ENCODE data around the gene TP53I11. TPM values are rescaled to one million over a fixed set of nuclear protein-coding genes. Genes with fewer than 3 reads are reported as not detected.

Gene TP53I11
- polyA plus RNA-seq, 1 donor (not counting 4 experiments of a cell fraction or from before 2014, with no cell fraction given), result 21.4 TPM

GRCh38 chr11:44920451-44920850, 30.2 kb downstream of the TP53I11 start:
- no peak for FAIRE-seq
- TF ChIP-seq EZH2 (IDR thresholded peaks at IDR 0.05; ENCODE audit: low read length), result no peak
- no peak for TF ChIP-seq CTCF (optimal IDR thresholded peaks at IDR 0.05 in 1 of 3, IDR thresholded peaks at IDR 0.05 in 1 of 3, conservative IDR thresholded peaks at IDR 0.05 in 1 of 3; ENCODE audit: extremely low read depth in 1 of 3, insufficient read depth in 2 of 3, low read length in 3 of 3)

DNA sequence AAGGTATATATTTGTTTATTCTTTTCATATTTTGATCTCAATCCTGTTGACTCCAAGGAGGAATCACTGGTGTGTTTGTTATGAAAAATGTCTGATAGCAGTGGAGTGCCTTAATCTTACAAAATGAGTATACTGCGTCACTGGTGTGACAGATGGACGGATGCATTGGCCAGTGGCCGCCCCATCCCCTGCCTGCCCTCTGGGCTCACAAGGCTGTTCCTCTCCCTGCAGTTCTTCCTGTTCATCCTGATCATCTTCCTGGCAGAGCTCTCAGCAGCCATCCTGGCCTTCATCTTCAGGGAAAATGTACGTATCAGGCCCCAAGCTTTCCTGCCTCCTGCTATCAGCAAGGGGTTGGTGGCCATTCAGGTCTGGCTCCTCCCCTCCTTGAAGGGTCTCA, 32.9 kb downstream of the TP53I11 start:
- DNase-seq (ENCODE audit: low read depth, low spot score) (no peak), FAIRE-seq (no peak)
- H2AFZ ChIP-seq (ENCODE audit: control insufficient read depth, low read length), result no peak overlapping the region
- H3K9me1 ChIP-seq (ENCODE audit: control insufficient read depth, extremely low read depth, insufficient read depth, low read length), result no peaks in the 10 kb centered on the region
- no peak overlapping the region for H3K4me2 ChIP-seq (ENCODE audit: control insufficient read depth, extremely low read depth, insufficient read depth, low read depth, low read length)
- H3K4me3 ChIP-seq (ENCODE audit: control insufficient read depth in 2 of 3, extremely low read depth in 1 of 3, insufficient read depth in 2 of 3, low read depth in 1 of 3, low read length in 3 of 3), result no peak overlapping the region
- peaks cover 19% of the 10 kb centered on the region for H3K27me3 ChIP-seq (ENCODE audit: control insufficient read depth, extremely low read depth, insufficient read depth, low read length)
- H3K27ac ChIP-seq (ENCODE audit: control insufficient read depth, insufficient read depth, low read length), result no peak overlapping the region
- H3K79me2 ChIP-seq (ENCODE audit: control insufficient read depth, insufficient read depth, low read length), result no peaks in the 10 kb centered on the region
- TF ChIP-seq EZH2 (IDR thresholded peaks at IDR 0.05; ENCODE audit: low read length) (no peak), CTCF (optimal IDR thresholded peaks at IDR 0.05 in 1 of 3, IDR thresholded peaks at IDR 0.05 in 1 of 3, conservative IDR thresholded peaks at IDR 0.05 in 1 of 3; ENCODE audit: extremely low read depth in 1 of 3, insufficient read depth in 2 of 3, low read length in 3 of 3) (no peak)
- no peak overlapping the region for H3K9ac ChIP-seq (ENCODE audit: control insufficient read depth, extremely low read depth, insufficient read depth, low read length)
- H4K20me1 ChIP-seq (ENCODE audit: control insufficient read depth, extremely low read depth, insufficient read depth, low read length), result no peaks in the 10 kb centered on the region
- H3K4me1 ChIP-seq (ENCODE audit: control insufficient read depth, extremely low read depth, insufficient read depth, low read length), result no peaks in the 10 kb centered on the region
- H3K9me3 ChIP-seq (ENCODE audit: control insufficient read depth, low read depth, low read length), result no peaks in the 10 kb centered on the region
- no peaks in the 10 kb centered on the region for H3K36me3 ChIP-seq (ENCODE audit: control insufficient read depth in 2 of 2, extremely low read depth in 1 of 2, insufficient read depth in 2 of 2, low read length in 2 of 2)
- dilution Hi-C loops (cut with MboI; ENCODE audit: extremely low pct_ligation_motif_present, low sequenced_read_pairs), result no loop called here

More at GRCh38 chr11:44920451-44920850, 30.2 kb downstream of the TP53I11 start:
- Histone ChIP-seq H3K27me3 (ENCODE audit: control insufficient read depth, extremely low read depth, insufficient read depth, low read length) (peaks cover 32% of the 10 kb centered on the region), H3K9ac (ENCODE audit: control insufficient read depth, extremely low read depth, insufficient read depth, low read length) (no peak overlapping the region), H2AFZ (ENCODE audit: control insufficient read depth, low read length) (no peak overlapping the region), H3K36me3 (ENCODE audit: control insufficient read depth in 2 of 2, extremely low read depth in 1 of 2, insufficient read depth in 2 of 2, low read length in 2 of 2) (no peaks in the 10 kb centered on the region), H3K4me1 (ENCODE audit: control insufficient read depth, extremely low read depth, insufficient read depth, low read length) (no peaks in the 10 kb centered on the region), H3K79me2 (ENCODE audit: control insufficient read depth, insufficient read depth, low read length) (no peaks in the 10 kb centered on the region), H3K9me1 (ENCODE audit: control insufficient read depth, extremely low read depth, insufficient read depth, low read length) (no peaks in the 10 kb centered on the region), H3K9me3 (ENCODE audit: control insufficient read depth, low read depth, low read length) (no peaks in the 10 kb centered on the region), H3K4me3 (ENCODE audit: control insufficient read depth in 2 of 3, extremely low read depth in 1 of 3, insufficient read depth in 2 of 3, low read depth in 1 of 3, low read length in 3 of 3) (no peak overlapping the region), H4K20me1 (ENCODE audit: control insufficient read depth, extremely low read depth, insufficient read depth, low read length) (peaks cover under 1% of the 10 kb centered on the region), H3K4me2 (ENCODE audit: control insufficient read depth, extremely low read depth, insufficient read depth, low read depth, low read length) (no peak overlapping the region), H3K27ac (ENCODE audit: control insufficient read depth, insufficient read depth, low read length) (no peak overlapping the region)
- DNase-seq (ENCODE audit: low read depth, low spot score), result no peak
- dilution Hi-C loops (cut with MboI; ENCODE audit: extremely low pct_ligation_motif_present, low sequenced_read_pairs), result no loop called here

Measured in keratinocyte (primary cell).